GM21360 (cell line): ENCODE data around the gene MYH15.
"Not testable (repeated sequence)": the region's sequence is repeated elsewhere in the genome, so short reads cannot be mapped to it uniquely, and the experiment has no call there.

Experiments
- ATAC-seq: cut with Tn5 transposase; IDR thresholded peaks from one replicate; pipeline ENCODE4 v1.9.1; 2021; ENCODE audit warnings: mild to moderate bottlenecking, moderate library complexity; ENCODE audit not compliant: unreplicated experiment

MYH15 gene

DNA sequence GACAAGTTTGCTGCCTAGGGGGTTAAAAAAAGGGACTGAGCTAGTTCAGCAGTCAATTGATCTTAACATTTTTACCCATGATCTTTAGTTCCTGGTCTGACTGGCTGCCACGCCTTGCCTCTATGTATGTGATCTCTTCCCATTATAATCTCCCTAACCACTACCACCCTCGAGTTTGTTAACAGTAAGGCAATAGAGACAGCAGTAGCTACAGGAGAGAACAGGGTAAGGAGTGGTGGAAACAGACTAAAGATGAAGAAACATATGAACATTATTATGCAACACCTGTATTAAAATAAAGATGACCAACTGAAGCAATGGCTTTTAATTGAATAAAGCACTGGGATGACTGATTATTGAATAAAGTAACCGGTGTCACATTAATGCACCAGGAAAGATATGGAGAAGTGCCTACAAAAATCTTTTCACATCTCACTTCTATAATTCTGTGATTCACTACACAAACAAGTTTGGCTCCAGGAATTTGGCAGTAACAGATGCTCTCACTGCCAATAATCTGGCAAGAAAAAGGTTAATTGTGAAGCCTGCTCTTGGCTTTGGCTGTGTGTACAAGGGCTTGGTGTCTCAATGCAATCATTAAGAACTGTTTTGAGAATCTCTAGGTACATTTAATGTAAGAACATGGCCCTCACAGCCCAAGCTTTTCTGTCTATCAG is 118.3 kb downstream of the MYH15 start:
- no peak for ATAC-seq

DNA sequence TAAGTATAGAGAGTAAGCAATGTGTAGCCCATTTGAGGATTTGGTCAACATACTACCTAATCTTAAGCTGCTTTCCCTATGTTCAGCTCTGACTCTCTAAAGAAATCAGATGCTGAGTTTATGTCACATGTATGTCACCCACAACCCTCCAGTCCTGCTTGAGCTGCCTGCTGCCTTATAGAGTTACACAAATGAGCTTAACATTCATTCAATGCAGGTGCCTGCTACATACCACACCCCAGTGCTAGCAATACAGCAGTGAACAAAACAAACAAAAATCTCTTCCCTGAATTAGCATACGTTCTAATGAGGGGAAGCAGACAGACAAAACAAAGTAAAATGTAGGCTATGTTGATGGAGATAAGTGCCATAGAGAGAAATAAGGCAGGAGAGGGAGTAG is 121.0 kb downstream of the MYH15 start:
- no peak for ATAC-seq

DNA sequence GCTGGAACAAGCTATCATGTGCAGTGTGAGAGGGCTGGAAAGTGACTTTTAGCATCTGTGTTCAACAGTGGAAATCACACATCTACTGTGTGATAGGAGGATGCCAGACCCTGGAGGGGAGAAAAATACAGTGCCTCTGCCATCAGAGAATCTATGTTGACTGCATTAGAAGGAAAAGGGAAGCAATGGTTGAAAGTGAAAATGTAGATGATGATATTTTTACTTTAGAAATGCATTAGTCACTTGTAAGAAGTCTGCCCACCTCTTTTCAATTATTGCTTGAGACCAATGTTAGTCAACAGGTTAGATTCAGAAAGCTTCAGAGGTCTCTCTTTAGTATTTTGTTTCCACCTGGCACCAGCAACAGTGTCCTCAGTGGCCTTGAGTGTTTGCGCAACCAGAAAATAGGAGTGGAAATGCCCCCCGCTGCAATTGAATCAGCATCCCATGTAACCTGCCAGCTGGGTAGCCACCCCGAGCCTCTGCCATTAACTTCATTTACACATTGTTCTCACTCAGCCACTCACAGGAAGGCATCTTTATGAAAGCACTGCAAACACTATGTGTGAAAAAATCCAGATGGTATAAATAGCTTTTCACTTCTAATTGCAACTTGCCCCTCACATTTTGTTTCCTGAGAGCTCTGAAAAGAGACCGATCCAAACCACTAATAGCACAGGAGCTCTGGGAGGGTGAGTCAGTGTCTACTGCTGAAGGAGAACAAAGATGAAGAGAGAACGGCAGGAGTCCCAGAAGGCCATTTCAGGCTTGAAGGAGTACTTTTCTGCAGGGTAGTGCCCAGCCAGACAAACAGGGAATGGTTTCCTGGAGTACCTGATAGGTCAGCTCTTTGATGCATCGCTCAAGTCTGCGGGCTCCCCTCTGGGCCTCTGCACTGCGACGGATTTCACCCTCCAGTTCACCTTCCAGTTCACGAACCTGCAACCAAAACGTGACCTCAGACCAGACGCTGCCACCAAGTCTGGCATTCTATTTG is 122.0 kb downstream of the MYH15 start:
- ATAC-seq = peak; percentile 74

DNA sequence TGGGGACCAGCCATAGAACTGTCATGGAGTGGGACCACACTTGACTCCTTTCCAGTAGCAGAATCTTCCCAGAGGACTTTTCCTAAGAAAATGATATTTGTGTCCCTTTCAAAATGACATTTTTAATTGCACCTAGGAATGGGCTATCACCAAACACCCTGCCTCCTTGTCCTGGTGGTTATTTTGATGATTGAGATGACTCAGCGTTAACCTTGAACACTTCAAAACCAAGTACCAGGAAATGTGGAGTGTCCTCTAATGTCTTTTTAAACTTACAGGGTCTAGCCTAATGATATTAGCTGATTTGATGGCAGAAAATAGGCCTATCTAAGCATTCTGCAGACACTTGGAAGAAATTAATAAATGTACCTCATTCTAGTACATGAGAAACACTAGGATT is 123.3 kb downstream of the MYH15 start:
- ATAC-seq = no peak

DNA sequence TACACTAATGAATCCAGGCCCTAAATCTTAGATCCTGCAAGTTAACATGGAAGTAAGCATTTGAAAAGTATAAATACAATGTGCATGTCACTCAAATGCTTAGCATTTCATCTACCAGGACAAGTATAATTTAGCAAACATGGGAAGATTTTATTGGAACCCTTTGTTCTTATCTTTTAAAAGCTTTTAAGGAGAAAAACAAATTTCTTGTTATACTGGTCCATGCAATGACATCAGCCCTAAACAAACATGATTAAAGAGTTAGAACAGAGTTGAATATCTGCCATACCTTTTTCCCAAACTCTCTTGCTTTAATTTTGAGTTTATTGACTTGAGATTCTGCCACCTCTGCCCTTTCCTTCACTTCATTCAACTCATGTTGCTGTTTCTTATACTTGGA is 127.1 kb downstream of the MYH15 start:
- no peak for ATAC-seq

DNA sequence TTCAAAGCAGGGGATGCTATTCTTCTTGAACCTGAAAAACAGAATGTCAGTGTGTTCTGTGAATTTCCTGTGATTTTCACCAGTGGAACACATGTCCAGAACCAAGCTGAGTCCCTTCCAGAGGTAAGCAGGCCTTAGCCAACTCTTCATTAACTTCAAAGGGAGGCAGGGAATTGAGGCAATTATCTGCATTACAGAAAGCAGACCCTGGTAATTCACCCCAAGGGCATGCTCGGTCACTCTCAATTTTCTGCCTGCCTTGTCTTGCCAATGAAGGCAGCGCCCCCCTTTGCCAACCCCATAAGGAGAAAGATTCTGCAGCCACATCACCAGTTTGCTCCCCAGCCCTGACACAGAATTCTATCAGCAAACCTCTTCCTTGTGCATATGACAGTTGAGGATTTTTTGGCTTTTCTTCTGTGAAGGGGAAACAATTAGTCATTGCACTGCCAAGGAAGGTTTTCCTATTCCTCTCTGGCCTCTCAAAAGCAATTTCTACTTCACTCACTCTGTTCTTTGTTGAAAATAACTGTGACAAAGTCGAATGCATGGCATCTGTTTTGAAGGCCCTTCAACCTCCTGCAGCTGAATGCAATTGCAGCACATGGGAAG is 128.8 kb downstream of the MYH15 start:
- no peak for ATAC-seq

DNA sequence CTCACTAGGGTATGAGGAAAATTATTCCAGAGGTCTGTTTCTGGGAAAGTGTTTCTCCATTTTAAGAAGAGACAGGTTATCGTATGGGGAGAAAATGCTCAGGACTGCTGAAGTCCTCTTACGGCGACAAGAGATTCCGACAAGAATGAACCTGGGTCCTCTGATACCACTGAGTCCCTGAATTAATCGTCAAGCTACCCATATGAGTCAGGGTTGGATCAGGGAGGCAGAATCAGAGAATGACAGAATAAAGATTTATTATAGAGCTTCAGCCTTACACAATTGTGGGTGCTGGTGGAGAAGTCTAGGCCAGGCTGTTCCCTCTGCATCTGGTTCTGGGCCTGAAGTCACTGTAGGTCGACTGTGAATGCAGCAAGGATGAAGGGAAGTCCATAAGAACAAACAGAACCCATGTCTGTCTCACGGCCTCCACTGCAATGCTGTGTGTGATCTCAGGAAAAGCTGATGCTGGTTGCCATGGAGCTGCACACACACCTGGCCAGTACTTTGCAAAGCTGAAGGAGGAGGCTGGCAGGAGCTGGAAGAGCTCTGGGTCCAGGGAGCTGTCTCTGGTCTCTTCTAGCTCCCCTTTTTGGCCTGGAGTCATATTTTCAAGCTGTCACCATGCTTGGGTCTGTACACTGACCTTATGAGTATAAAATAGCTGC is 130.1 kb downstream of the MYH15 start:
- ATAC-seq = no peak

DNA sequence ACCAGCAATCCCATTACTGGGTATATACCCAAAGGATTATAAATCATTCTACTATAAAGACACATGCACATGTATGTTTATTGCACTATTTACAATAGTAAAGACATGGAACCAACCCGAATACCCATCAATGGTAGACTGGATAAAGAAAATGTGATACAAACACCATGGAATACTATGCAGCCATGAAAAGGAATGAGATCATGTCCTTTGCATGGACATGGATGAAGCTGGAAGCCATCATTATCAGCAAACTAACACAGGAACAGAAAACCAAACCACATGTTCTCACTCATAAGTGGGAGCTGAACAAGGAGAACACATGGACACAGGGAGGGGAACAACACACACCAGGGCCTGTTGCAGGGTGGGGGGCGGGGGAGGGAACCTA is 131.4 kb downstream of the MYH15 start:
- not testable (repeated sequence) for ATAC-seq

DNA sequence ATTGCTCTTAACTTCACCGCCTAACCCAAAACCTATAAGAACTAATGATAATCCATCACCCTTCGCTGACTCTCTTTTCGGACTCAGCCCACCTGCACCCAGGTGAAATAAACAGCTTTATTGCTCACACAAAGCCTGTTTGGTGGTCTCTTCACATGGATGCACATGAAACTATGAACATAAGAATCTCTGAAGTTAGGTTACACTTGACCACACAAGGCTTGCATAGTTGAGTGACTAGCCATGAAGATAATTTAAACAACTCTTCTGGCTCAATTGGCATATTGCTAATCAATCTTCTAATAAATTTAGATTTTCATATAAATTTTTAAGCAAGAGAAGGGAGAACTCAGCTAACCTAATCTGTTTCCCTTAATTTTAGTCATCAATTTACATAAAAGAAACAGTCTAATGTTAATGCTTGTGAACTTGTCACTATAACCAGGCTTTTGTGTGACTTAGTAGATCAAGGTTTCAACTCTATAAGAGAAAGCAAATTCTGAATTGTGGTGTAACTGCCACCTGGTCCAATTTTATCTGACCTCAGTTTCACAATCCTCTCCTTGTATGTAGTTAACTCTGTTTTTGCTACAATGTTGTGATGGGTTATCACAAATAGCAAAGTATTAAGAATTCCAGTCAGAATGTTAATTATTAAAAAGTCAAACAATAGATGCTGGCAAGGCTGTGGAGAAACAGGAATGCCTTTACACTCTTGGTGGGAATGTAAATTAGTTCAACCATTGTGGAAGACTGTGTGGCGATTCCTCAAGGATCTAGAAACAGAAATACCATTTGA is 132.0 kb downstream of the MYH15 start:
- no peak for ATAC-seq

DNA sequence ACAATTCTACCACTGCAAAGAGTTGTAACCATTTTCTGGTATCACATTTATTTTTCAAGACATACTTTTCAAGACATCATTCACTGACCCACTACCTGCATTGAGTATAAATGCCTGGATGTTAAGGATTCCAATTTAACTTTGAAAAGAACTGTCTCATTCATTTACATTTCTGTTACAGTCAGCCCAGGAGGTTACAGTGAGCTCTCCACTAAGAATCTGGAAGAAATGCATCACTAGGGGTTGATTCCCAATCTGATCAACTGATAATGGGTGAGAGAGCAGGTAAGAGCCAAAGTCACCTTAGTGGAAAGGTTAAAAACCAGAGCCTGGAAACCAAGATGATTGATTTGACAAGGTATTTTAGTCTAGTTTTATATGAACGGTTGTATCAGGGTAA is 133.0 kb downstream of the MYH15 start:
- no peak for ATAC-seq

DNA sequence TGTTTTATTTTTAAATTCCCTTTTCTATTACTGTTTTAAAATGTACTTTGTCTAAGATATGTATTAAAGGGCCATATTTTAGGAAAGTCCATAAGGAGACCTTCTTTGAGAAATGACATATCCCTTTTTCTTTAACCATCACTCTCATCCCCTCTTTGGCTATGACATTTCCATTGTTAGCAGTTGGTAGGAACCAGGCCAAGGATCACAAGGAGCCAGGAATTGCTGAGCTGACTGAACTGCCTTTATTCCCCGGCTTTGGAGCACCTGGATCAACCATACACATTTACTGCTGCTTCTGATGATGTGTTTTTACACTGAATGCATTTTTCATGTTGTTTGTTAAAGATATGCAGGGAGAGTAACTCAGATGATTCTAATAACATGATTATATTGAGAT is 134.4 kb downstream of the MYH15 start:
- ATAC-seq = no peak

DNA sequence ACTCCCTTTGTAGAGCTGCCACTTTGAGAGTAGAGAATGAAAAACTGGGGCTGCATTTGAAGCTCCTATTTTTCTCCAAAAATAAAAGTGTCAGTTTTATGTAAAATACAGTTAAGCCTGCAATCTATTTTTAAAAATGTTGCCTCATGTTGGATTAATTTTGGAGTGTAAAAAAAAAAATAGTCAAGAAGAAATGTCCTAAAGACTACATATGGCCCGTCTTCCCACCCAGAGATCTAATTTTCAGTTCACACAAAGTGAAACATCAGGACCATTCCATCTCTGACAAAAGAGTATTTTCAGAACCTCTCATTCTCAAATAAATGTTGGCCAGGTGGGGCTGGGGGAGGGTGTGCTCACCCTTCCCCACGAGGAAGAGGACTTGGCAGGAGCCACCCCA is 151.4 kb downstream of the MYH15 start:
- ATAC-seq = no peak

DNA sequence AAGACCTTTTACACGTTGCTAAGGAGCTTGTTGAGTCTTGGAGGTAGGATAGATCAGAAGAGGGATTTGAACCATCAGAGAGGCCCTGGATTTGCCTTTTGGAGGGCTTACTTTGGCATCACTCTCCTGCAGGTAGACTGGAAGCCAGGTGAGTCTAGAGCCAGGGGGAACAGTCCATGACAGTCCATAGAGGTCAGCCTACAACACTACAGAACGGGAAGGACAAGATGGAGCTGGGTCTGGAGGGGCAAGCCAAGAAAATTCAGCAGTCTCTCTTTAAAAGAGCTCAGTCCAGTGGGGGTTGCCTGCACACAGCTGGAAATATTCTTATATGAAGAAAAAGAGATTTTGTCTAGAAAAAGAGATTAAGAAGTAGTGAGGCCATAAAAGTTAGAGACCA is 153.4 kb downstream of the MYH15 start:
- no peak for ATAC-seq

DNA sequence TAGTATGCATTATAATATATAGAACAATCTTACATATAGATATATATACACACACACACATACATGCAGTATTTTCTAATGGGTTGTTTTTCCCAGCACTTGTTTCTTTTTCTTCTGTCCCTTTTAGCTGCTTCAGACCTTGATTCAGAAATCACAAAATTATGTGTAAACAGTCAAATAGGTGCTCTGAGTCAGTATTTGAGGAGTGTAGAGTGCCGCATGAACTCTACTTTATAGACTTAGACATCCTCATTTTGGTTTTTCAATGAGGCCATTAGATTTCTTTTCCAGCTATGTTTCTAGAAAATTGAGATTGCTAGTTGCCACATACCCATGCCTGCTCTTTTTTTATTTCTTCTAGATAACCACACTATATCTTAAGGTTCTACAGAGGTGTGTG is 155.8 kb downstream of the MYH15 start:
- no peak for ATAC-seq

DNA sequence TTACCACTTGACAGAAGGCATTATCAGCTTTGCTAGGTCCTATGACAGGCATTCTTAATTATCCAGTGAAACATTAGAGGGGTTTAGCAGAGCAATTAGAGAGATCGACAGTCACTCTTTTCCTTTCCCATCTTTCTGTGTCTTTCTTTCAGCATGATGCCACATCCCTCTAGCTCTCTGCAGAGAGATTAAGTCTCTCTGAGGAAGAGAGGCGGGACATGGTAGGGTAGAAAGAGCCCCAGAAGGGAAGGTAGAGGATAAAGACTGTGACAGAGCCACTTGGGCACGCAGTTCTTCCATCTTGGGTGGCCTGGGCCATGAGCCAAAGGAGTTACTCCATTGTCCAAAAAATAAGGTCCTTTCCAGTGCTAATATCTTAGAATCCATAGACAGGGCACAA is 158.2 kb downstream of the MYH15 start:
- ATAC-seq = no peak

DNA sequence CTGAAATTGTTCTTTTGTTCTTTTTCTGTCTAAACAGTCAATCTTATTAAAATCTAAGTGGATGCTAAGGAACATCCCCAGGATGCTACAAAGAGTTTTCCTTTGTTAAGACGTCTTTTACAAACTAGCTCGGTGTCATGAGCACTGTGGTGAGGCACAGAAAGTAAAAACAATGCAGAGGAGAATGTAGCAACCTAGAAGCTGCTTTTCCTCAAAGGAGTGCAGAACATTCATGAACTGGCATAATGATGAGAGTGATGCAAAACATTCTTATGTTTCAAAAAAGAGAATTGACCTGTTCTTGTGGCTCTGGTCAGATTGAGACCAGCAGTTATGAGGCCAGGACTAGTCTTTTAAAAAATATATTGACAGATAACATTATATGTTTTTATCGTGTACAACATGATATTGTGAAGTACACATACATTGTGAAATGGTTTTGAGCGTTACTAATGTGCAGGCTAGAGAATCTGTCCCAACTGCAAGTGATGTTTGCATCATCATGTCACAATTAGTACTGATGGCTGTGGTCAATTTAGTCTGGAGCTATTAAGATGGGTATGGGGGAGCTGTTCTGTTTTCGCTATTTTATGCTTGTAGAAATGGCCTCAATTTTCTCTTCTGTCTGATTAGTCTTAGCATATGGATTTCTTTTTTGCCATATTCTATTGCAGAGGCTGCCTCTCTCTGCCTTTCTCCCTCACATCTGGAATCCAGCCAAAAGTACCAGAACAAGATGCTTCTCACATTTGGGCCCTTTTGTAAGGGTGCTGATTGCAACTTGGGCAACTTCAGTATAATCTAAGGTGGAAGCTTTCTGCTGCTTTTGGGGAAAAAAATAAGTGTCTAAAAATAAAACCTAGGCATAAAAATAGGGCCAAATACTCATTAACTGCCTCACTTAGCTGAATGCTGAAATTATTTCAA is 163.8 kb downstream of the MYH15 start:
- ATAC-seq = no peak

DNA sequence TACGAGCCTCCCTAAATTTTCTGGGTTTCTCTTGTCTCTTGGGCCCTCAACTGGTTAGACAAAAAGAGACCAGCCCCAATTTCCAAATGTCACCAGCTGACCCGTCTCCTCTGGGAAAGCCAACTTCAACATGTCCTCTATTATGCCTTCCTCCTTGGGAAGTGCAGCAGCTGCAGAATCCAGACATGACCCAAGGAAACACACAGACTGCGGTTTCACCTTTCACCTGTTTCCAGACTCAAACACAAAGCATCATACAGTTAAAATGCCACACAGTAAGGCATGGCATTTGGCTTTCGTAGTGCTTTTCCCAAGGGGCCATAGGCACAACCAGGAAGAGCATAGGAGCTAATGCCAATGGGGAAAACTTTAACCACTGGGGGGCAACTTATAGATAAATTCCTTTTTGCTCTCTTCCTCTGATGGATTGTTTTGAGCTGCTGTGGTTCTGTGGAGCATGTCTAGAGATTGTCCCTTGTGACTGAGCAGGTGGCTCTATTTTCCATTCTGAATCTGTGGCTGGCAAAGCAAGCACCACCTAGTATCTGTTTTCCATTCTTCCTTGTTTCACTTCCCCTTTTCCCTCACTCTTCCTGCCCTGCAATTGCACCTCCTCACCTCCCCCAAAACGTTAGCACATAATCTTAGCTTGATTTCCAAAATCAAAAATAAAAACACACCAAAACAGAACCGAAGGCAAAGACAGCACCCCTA is 164.7 kb downstream of the MYH15 start:
- no peak for ATAC-seq

DNA sequence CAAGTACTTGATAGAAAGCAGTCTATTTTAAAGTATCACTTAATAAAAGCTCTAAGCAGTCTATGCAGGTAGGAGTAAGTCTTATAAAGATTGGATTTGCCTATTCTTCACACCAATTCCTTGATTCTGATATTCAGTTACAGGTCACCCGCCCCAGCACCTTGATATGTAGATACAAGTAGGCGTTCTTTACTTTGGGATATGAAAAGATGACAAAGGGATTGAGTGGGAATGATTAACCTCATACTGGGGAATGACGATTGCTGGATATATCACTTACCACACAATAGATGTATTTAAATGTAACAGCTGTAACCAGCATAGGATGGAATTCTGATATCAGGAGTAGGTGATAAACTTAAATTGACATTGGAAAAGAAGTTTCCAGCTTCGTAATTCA is 166.9 kb downstream of the MYH15 start:
- no peak for ATAC-seq
